NCI-H1436 treated with DMSO at 0.1 percent for 48 hours (cell line): Measurements from ENCODE around the gene MORF4L2.
A peak's percentile ranks its signal among the peaks of the same experiment; 100 is the strongest.

Experiments
- DNase-seq: peaks from one replicate; lab custom pipeline; 2025; lab: John Stamatoyannopoulos, UW

Gene MORF4L2

DNA sequence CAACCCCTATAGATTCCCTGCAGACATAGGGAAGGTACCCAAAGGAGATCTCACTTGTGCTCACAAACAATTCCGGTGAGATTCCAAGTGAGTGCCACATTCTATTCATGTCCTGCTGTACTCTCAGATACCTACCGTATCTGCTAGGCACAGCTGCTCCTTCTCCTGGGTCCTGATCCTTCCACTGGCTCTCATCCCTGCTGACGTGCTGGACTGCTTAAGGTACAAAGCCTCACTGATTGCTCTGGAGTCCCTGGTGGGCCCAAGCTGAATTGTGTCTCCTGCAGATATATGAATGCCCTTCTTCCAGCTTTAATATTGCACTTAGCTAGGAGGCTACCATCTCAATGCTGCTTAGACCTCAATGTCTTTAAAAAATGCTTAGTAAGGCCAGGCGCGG lies 55.4 kb downstream of the MORF4L2 start:
- DNase-seq: no peak

DNA sequence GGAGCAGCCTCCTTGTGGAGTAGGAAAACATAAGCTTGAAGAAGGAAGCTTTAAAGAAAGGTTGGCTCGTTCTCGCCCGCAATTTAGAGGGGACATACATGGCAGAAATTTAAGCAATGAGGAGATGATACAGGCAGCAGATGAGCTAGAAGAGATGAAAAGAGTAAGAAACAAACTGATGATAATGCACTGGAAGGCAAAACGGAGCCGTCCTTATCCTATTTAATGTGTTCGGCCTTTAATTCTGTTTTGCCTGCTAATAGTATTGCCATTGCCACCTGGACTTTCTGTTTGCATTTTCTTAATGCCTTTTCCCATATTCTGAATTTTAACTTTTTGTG lies 56.4 kb downstream of the MORF4L2 start:
- DNase-seq: no peak

DNA sequence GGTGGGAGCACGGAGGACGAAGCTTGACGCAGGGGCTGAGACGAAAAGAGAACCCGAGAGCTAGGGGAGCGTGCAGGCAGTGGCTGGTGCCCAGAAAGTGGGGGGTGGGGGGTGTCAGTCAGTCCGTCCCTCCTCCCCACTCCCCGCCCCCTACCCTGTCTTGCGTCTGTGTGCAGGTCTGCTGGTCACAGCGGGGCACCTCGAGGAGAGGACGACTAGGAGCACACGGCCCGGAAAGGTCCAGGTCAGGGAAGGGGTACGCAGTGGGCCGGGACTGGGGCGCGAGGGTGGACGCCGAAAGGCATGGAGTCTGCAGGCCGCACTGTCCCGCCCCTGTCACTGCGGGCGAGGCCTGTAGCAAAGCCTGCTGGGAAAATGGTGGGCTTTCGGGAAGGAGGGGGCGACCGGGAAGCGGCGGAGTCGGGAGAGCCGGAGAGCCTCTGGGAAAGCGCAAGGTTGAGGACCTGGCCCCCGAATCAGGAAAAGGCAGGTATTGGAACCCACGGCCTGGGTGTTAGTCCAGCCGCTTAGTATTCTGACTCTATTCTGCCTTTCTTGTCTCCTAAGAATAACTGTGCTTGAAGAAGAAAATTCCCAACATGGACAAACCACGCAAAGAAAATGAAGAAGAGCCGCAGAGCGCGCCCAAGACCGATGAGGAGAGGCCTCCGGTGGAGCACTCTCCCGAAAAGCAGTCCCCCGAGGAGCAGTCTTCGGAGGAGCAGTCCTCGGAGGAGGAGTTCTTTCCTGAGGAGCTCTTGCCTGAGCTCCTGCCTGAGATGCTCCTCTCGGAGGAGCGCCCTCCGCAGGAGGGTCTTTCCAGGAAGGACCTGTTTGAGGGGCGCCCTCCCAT lies 57.0 kb downstream of the MORF4L2 start:
- DNase-seq: peak; percentile 12

DNA sequence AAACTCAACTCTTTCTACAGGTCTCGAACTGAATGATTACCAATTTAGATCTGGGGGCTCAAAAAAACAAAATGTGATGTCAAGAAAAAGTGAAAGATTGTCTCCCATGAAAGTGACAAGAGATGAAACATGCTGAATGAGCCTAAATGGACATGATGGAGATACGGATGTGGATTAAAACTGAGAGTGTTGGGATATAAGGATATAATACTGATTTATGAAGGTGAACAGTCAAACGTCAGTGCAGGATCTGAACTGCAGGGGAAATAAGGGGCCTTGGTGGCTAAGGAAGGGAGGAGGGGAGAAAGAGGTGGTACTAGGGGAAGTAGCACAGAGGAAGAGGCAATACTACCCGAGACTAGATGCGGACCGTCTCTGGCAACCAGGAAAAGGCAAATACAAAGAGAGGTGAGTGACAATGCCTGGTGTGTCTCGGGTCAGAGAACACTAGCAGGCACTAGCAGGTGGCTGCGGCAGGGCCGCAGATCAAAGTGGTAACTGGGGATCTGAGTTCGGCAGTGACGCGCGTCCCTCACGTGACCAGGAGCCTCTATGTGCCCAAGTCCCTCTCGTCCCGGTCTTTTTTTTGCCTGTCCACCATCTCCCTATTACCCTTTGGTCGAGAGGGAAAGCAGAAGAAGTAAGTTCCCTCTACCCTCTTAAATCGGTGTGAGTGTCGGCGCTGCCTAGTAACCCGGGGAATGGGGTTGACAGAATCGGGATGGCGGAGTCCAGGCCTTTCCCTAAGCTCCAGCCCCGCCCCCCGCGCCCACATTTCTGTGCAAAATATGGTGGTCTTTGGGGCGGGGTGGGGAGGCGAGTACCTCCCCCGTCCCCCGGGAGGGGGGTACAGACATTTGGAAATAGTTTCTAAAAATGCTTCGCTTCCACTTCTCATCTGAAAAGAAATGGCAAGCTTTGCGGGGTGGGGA lies 57.8 kb downstream of the MORF4L2 start, which contains the start of gene TCEAL1:
Gene TCEAL1, plus strand, starts transcription at position 590 of the 932 bp plus-strand sequence. CDS start 942 bp downstream, outside the sequence.
- peak; percentile 3 for DNase-seq

DNA sequence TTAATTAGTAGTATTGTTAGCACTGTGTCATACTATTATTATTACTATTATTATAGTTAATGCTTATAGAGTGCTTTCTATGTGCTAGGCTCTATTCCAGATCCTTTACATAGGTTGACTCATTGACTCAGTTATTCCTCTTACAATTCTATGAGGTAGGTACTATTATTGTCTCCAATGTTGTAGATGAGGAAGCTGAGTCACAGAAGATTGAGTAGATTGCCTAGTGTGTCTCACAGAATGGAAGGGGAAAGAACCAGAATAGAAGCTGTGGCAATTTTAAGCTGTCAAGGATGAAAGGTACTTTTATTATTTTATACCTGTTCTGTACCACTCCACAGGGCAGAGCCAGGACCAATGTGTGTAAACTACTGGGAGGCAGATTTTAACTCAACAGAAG lies 59.6 kb downstream of the MORF4L2 start:
- no peak for DNase-seq
